ENCODE measurements around the gene LRRC23. TPM values are rescaled to one million over a fixed set of nuclear protein-coding genes. Genes with fewer than 3 reads are reported as not detected.
A peak's percentile ranks its signal among the peaks of the same experiment; 100 is the strongest.
"Not testable (repeated sequence)": the region's sequence is repeated elsewhere in the genome, so short reads cannot be mapped to it uniquely, and the experiment has no call there.

Gene LRRC23
- total RNA-seq, 2 experiments from 2014 or later, result 3.2 to 4.7 TPM

DNA sequence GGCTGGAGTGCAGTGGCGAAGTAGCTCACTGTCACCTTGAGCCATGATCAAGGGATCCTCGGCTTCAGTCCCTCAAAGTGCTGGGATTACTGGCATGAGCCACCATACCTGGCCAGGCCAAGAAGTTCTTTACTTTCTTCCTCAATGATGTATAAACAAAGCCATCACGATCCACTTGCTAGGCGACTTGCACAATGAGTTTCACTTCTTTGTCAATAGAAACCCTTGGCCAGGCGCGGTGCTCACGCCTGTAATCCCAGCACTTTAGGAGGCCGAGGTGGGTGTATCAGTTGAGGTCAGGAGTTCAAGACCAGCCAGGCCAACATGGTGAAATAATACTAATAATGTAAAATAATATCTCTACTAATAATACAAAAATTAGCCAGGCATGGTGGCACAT is 17.2 kb upstream of the LRRC23 start:
- ATAC-seq (ENCODE audit: poor library complexity) (no peak), DNase-seq (no peak)
- Mint-ChIP-seq H3K4me1 (ENCODE audit: low read depth) (peaks cover 13% of the 10 kb centered on the region), H3K9me3 (no peaks in the 10 kb centered on the region), H3K27ac (no peak overlapping the region), H3K4me3 (no peak overlapping the region), H3K36me3 (ENCODE audit: low read depth) (no peaks in the 10 kb centered on the region), H3K27me3 (no peaks in the 10 kb centered on the region)
- Histone ChIP-seq H3K9me3 (ENCODE audit: control insufficient read depth in 1 of 2, insufficient read depth in 1 of 2, low read length in 2 of 2) (no peaks in the 10 kb centered on the region), H3K27me3 (ENCODE audit: control insufficient read depth in 1 of 2, insufficient read depth in 2 of 2, low read length in 2 of 2) (no peaks in the 10 kb centered on the region), H3K36me3 (ENCODE audit: insufficient read depth, low read length) (peaks cover 11% of the 10 kb centered on the region), H3K4me3 (ENCODE audit: low read length) (no peak overlapping the region), H3K4me1 (ENCODE audit: insufficient read depth, low read length) (peaks cover 18% of the 10 kb centered on the region), H3K27ac (ENCODE audit: low read depth in 1 of 2, low read length in 2 of 2) (no peak overlapping the region)
- CTCF ChIA-PET, result interaction anchor here (1.2 to 1.9 kb wide), 2 partner anchors 13 to 15 kb away, joined by 3 to 8 read pairs; partner anchors contain the start of gene SPSB2
- TF ChIP-seq, protein P1, sequence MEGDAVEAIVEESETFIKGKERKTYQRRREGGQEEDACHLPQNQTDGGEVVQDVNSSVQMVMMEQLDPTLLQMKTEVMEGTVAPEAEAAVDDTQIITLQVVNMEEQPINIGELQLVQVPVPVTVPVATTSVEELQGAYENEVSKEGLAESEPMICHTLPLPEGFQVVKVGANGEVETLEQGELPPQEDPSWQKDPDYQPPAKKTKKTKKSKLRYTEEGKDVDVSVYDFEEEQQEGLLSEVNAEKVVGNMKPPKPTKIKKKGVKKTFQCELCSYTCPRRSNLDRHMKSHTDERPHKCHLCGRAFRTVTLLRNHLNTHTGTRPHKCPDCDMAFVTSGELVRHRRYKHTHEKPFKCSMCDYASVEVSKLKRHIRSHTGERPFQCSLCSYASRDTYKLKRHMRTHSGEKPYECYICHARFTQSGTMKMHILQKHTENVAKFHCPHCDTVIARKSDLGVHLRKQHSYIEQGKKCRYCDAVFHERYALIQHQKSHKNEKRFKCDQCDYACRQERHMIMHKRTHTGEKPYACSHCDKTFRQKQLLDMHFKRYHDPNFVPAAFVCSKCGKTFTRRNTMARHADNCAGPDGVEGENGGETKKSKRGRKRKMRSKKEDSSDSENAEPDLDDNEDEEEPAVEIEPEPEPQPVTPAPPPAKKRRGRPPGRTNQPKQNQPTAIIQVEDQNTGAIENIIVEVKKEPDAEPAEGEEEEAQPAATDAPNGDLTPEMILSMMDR (IDR thresholded peaks at IDR 0.05), result no peak
- POLR2A ChIA-PET, result no interaction called here
- intact Hi-C loops (cut with DNase I, micrococcal nuclease), result no loop called here

GRCh38 chr12:6888360-6888759 is 16.3 kb upstream of the LRRC23 start:
- H3K4me3 Mint-ChIP-seq, result no peak overlapping the region
- no peaks in the 10 kb centered on the region for H3K27me3 Mint-ChIP-seq
- Histone ChIP-seq H3K4me1 (ENCODE audit: insufficient read depth, low read length) (peaks cover 18% of the 10 kb centered on the region), H3K27ac (ENCODE audit: low read depth in 1 of 2, low read length in 2 of 2) (no peak overlapping the region), H3K36me3 (ENCODE audit: insufficient read depth, low read length) (peaks cover 11% of the 10 kb centered on the region), H3K27me3 (ENCODE audit: control insufficient read depth in 1 of 2, insufficient read depth in 2 of 2, low read length in 2 of 2) (no peaks in the 10 kb centered on the region), H3K9me3 (ENCODE audit: control insufficient read depth in 1 of 2, insufficient read depth in 1 of 2, low read length in 2 of 2) (no peaks in the 10 kb centered on the region), H3K4me3 (ENCODE audit: low read length) (no peak overlapping the region)
- TF ChIP-seq, protein P1 (IDR thresholded peaks at IDR 0.05), result no peak
- H3K27ac Mint-ChIP-seq, result no peak overlapping the region
- CTCF ChIA-PET, result interaction anchor here (1.9 kb wide), 1 partner anchor 16 kb away, joined by 8 read pairs; the partner anchor contains the start of gene SPSB2
- intact Hi-C loops (cut with DNase I, micrococcal nuclease), result no loop called here
- ATAC-seq (ENCODE audit: poor library complexity), result no peak
- peaks cover 13% of the 10 kb centered on the region for H3K4me1 Mint-ChIP-seq (ENCODE audit: low read depth)
- DNase-seq, result no peak
- POLR2A ChIA-PET, result no interaction called here
- H3K9me3 Mint-ChIP-seq, result no peaks in the 10 kb centered on the region
- no peaks in the 10 kb centered on the region for H3K36me3 Mint-ChIP-seq (ENCODE audit: low read depth)

DNA sequence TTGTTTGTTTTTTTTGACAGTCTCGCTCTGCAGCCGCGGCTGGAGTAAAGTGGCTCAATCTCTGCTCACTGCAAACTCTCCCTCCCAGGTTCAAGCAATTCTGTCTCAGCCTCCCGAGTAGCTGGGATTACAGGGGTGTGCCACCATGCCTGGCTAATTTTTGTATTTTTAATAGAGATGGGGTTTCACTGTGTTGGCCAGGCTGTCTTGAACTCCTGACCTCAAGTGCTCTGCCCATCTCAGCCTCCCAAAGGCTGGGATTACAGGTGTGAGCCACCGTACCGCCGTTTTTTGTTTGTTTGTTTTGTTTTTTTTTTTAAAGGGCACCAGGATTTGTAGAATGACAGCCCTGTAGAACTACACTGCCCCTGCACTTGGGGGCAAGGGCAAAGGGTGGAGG is 15.8 kb upstream of the LRRC23 start:
- H3K36me3 Mint-ChIP-seq (ENCODE audit: low read depth); H3K27me3 Mint-ChIP-seq; POLR2A ChIA-PET; CTCF ChIA-PET; H3K9me3 Mint-ChIP-seq; H3K36me3 ChIP-seq (ENCODE audit: insufficient read depth, low read length); H3K4me3 ChIP-seq (ENCODE audit: low read length); ATAC-seq (ENCODE audit: poor library complexity); H3K4me3 Mint-ChIP-seq; H3K27ac Mint-ChIP-seq; DNase-seq; intact Hi-C loops (cut with DNase I, micrococcal nuclease); H3K27ac ChIP-seq (ENCODE audit: low read depth in 1 of 2, low read length in 2 of 2); H3K9me3 ChIP-seq (ENCODE audit: control insufficient read depth in 1 of 2, insufficient read depth in 1 of 2, low read length in 2 of 2); H3K27me3 ChIP-seq (ENCODE audit: control insufficient read depth in 1 of 2, insufficient read depth in 2 of 2, low read length in 2 of 2): not testable (repeated sequence)
- peaks cover 13% of the 10 kb centered on the region for H3K4me1 Mint-ChIP-seq (ENCODE audit: low read depth)
- peaks cover 18% of the 10 kb centered on the region for H3K4me1 ChIP-seq (ENCODE audit: insufficient read depth, low read length)

DNA sequence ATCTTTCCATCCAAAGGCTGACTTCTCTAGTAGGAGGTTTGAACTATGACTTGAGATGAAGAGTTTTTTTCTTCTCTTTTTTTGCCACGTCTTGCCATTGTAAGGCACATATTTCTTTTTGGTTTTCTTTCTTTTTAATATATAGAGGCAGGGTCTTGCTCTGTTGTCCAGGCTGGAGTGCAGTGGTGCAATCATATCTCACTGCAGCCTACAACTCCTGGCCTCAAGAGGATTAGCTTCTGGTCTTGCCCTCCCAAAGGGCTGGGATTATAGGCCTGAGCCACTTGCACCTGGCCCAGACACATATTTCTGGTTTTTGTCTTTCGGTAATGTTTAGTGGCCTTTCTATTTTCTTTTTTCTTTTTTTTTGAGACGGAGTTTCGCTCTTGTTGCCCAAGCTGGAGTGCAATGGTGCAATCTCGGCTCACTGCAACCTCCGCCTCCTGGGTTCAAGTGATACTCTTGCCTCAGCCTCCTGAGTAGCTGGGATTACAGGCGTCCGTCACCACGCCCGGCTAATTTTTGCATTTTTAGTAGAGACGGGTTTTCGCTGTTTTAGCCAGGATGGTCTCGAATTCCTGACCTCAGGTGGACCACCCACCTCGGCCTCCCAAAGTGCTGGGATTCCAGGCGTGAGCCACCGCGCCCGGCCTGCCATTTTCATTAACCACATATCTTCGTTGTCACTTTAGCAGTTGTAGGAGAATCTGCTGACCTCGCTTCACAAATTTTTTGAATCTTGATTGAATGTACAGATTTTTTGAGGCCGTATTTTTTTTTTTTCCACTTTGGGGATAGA is 14.6 kb upstream of the LRRC23 start:
- Mint-ChIP-seq H3K4me1 (ENCODE audit: low read depth) (peaks cover 13% of the 10 kb centered on the region), H3K27ac (peak overlapping the region; percentile 92), H3K4me3 (peak overlapping the region; percentile 88)
- not testable (repeated sequence) for H3K36me3 Mint-ChIP-seq (ENCODE audit: low read depth); H3K27me3 Mint-ChIP-seq; DNase-seq; H3K9me3 ChIP-seq (ENCODE audit: control insufficient read depth in 1 of 2, insufficient read depth in 1 of 2, low read length in 2 of 2); H3K36me3 ChIP-seq (ENCODE audit: insufficient read depth, low read length); H3K9me3 Mint-ChIP-seq; ATAC-seq (ENCODE audit: poor library complexity); H3K27me3 ChIP-seq (ENCODE audit: control insufficient read depth in 1 of 2, insufficient read depth in 2 of 2, low read length in 2 of 2); H3K4me3 ChIP-seq (ENCODE audit: low read length)
- Histone ChIP-seq H3K27ac (ENCODE audit: low read depth in 1 of 2, low read length in 2 of 2) (peak overlapping the region in 1 of 2 donors; percentile 44), H3K4me1 (ENCODE audit: insufficient read depth, low read length) (peaks cover 18% of the 10 kb centered on the region)
- ChIA-PET CTCF (interaction anchor here (2.0 to 3.7 kb wide), 2 partner anchors 18 to 19 kb away, joined by 30 to 153 read pairs; partner anchors contain the start of genes SPSB2 and TPI1), POLR2A (interaction anchor here (0.5 to 1.9 kb wide), 2 partner anchors 19 to 21 kb away, joined by 4 to 15 read pairs; no protein-coding TSS in a partner anchor)
- intact Hi-C loops (cut with DNase I, micrococcal nuclease), result loop anchor here (1.0 to 5.0 kb wide), 3 partner anchors 15 to 38 kb away; partner anchors contain the start of genes CDCA3 (in 1 of the 2), LRRC23 (in 1 of the 2), SPSB2 (in 1 of the 2) and USP5 (in 1 of the 2)
